Gastrocnemius medialis (tissue), 4 donors: Measurements from ENCODE around the gene RNF182. TPM values are rescaled to one million over a fixed set of nuclear protein-coding genes. Genes with fewer than 3 reads are reported as not detected.

ENCODE experiments used
- ATAC-seq, 2 donors: fragments of 150-250 bp; one replicate each; pipeline ENCODE4 v1.9.1; 2016
- DNase-seq, 2 donors: peaks; one replicate each; pipeline ENCODE4 v3.0.0-alpha.2; 2019
- H3K27ac ChIP-seq, 4 donors: fragments of 200-600 bp; sonication (generic); 1 replicate in 1 of 4; 2 replicates in 3 of 4; pipeline ENCODE4 v1.5.1; 2016 to 2018; ENCODE audit warnings: mild to moderate bottlenecking in 2 of 4, moderate library complexity in 1 of 4
- H3K27me3 ChIP-seq, 3 donors: fragments of 200-600 bp; sonication (generic) in 2 of 3; 1 replicate in 1 of 3; 2 replicates in 2 of 3; pipeline versions ENCODE4 v1.5.1 to v1.6.0; 2016 to 2019; ENCODE audit warnings: mild to moderate bottlenecking in 1 of 3, moderate library complexity in 1 of 3
- H3K36me3 ChIP-seq, 2 donors: fragments of 200-600 bp; sonication (generic) in 1 of 2; one replicate each; pipeline ENCODE4 v1.5.1; 2017 to 2018
- H3K4me1 ChIP-seq, 2 donors: fragments of 200-600 bp; sonication (generic) in 1 of 2; one replicate each; pipeline ENCODE4 v1.5.1; 2016 to 2017; ENCODE audit warnings: mild to moderate bottlenecking in 2 of 2
- H3K4me3 ChIP-seq, 4 donors: fragments of 200-600 bp; sonication (generic) in 3 of 4; 1 replicate in 1 of 4; 2 replicates in 3 of 4; pipeline ENCODE4 v1.5.1; 2016 to 2019; ENCODE audit warnings: mild to moderate bottlenecking in 2 of 4
- H3K9me3 ChIP-seq, 3 donors: fragments of 200-600 bp; sonication (generic) in 2 of 3; 1 replicate in 1 of 3; 2 replicates in 2 of 3; pipeline ENCODE4 v1.5.1; 2016 to 2019
- POLR2A ChIP-seq, 2 donors: fragments of 450-650 bp; IDR thresholded peaks; one replicate each; pipeline ENCODE4 v1.6.1; 2017; ENCODE audit warnings: antibody characterized with exemption in 2 of 2, mild to moderate bottlenecking in 2 of 2, moderate library complexity in 2 of 2
- in situ Hi-C, 4 donors: fragments of 200-750 bp; cut with MboI; loops; one replicate each; pipeline versions ENCODE4 v1.15.0 to v1.8.0; 2017; ENCODE audit warnings: low sequenced_read_pairs in 4 of 4
- intact Hi-C: fragments of 100-400 bp; cut with DNase I; formaldehyde crosslinking; loops from one replicate; pipeline ENCODE4 v1.15.1; 2023; ENCODE audit warnings: low total_unique reads
- total RNA-seq, 4 donors: library from RNA; depleted of rRNA; stranded (reverse); fragments of >200 nt; gene quantifications; one replicate each; pipeline versions ENCODE4 v1.1.0 to v1.2.3, GENCODE V29; 2016
- TF ChIP-seq, protein P1 (sequence below), 5 experiments: fragments of 450-650 bp in 3 of 5; fragments of 200-600 bp in 2 of 5; sonication (generic) in 2 of 5; IDR thresholded peaks in 4 of 5; conservative IDR thresholded peaks in 1 of 5; 1 replicate in 4 of 5; 2 replicates in 1 of 5; pipeline ENCODE4 v1.5.1; 2016 to 2019; ENCODE audit warnings: antibody characterized with exemption in 5 of 5, mild to moderate bottlenecking in 3 of 5, moderate library complexity in 3 of 5

The RNF182 gene
- total RNA-seq, 4 donors from 2014 or later = 0.10 TPM; not detected in 3

GRCh38 chr6:13927203-13927602, 2.5 kb downstream of the RNF182 start:
- no peaks in the 10 kb centered on the region for H3K9me3 ChIP-seq
- TF ChIP-seq POLR2A (IDR thresholded peaks at IDR 0.05) = no peak
- no peak for ATAC-seq
- in situ Hi-C loops (no loop called here), intact Hi-C loops (no loop called here)
- no peak overlapping the region for H3K27ac ChIP-seq
- H3K4me3 ChIP-seq = no peak overlapping the region
- peaks cover 52 to 67% (median 60%) of the 10 kb centered on the region in 3 donors for H3K27me3 ChIP-seq
- no peak for DNase-seq
- H3K4me1 ChIP-seq = peaks cover 7% of the 10 kb centered on the region in 2 donors
- H3K36me3 ChIP-seq = no peaks in the 10 kb centered on the region

DNA sequence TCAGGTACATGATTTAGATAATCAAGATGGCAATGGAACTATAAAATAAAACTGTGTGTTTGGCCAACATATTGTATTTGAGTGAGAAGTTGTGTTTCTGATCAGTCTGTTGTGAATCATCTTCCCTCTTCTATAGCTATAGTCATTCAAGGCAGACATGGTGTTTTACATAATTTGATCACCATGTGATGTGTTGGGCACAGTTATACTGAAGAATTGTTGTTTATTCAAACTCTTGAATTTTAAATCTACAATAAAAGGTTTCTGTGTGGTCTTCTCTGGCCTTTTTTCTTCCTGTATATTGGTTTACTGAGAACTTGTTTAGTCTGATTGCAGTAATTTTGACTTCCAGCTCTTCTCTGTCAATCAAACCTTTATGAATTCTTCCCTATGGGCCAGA, 4.4 kb downstream of the RNF182 start:
- Histone ChIP-seq H3K27ac (no peak overlapping the region), H3K4me1 (peaks cover 3 to 4% of the 10 kb centered on the region in 2 donors), H3K36me3 (no peaks in the 10 kb centered on the region), H3K4me3 (no peak overlapping the region), H3K27me3 (peaks cover 42 to 54% (median 50%) of the 10 kb centered on the region in 3 donors), H3K9me3 (no peaks in the 10 kb centered on the region)
- in situ Hi-C loops = no loop called here
- DNase-seq = no peak
- intact Hi-C loops = no loop called here
- TF ChIP-seq, protein P1, sequence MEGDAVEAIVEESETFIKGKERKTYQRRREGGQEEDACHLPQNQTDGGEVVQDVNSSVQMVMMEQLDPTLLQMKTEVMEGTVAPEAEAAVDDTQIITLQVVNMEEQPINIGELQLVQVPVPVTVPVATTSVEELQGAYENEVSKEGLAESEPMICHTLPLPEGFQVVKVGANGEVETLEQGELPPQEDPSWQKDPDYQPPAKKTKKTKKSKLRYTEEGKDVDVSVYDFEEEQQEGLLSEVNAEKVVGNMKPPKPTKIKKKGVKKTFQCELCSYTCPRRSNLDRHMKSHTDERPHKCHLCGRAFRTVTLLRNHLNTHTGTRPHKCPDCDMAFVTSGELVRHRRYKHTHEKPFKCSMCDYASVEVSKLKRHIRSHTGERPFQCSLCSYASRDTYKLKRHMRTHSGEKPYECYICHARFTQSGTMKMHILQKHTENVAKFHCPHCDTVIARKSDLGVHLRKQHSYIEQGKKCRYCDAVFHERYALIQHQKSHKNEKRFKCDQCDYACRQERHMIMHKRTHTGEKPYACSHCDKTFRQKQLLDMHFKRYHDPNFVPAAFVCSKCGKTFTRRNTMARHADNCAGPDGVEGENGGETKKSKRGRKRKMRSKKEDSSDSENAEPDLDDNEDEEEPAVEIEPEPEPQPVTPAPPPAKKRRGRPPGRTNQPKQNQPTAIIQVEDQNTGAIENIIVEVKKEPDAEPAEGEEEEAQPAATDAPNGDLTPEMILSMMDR (IDR thresholded peaks at IDR 0.05 in 4 of 5, conservative IDR thresholded peaks at IDR 0.05 in 1 of 5) = no peak
- TF ChIP-seq POLR2A (IDR thresholded peaks at IDR 0.05) = no peak
- no peak for ATAC-seq

- Histone ChIP-seq H3K36me3 (no peaks in the 10 kb centered on the region), H3K4me3 (no peak overlapping the region), H3K27me3 (peaks cover 19 to 31% (median 26%) of the 10 kb centered on the region in 3 donors), H3K27ac (no peak overlapping the region), H3K4me1 (no peaks in the 10 kb centered on the region), H3K9me3 (no peaks in the 10 kb centered on the region)
- intact Hi-C loops (no loop called here), in situ Hi-C loops (no loop called here)
- no peak for TF ChIP-seq POLR2A (IDR thresholded peaks at IDR 0.05)
- TF ChIP-seq, protein P1 (IDR thresholded peaks at IDR 0.05 in 4 of 5, conservative IDR thresholded peaks at IDR 0.05 in 1 of 5) = no peak
- DNase-seq = no peak
- no peak for ATAC-seq
Observed at GRCh38 chr6:13931797-13932402, 7.1 kb downstream of the RNF182 start.

DNA sequence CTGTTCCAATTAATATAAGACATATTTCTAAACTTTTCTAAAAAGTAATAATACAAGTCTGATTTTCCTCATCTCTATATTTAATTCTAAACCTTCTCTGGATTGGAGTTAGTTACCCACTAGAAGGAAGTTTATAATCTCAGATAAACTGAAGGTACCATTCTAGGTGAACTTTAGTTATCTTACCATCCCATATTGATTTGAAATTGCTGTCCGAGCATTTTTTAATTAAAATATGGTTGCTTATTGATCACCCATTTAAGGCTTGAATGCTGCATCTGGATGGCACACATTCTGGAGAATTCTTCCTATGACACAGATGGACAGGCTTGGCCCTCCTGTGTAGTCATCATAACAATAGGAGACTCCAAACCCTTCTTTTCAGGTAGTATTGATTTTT, 8.0 kb downstream of the RNF182 start:
- H3K4me1 ChIP-seq = no peaks in the 10 kb centered on the region
- H3K9me3 ChIP-seq = no peaks in the 10 kb centered on the region
- no peaks in the 10 kb centered on the region for H3K36me3 ChIP-seq
- no peak for ATAC-seq
- TF ChIP-seq, protein P1 (IDR thresholded peaks at IDR 0.05 in 4 of 5, conservative IDR thresholded peaks at IDR 0.05 in 1 of 5) = no peak
- TF ChIP-seq POLR2A (IDR thresholded peaks at IDR 0.05) = no peak
- intact Hi-C loops = no loop called here
- no peak overlapping the region for H3K4me3 ChIP-seq
- DNase-seq = no peak
- no peak overlapping the region for H3K27ac ChIP-seq
- peaks cover 10 to 22% (median 17%) of the 10 kb centered on the region in 3 donors for H3K27me3 ChIP-seq
- in situ Hi-C loops = no loop called here

DNA sequence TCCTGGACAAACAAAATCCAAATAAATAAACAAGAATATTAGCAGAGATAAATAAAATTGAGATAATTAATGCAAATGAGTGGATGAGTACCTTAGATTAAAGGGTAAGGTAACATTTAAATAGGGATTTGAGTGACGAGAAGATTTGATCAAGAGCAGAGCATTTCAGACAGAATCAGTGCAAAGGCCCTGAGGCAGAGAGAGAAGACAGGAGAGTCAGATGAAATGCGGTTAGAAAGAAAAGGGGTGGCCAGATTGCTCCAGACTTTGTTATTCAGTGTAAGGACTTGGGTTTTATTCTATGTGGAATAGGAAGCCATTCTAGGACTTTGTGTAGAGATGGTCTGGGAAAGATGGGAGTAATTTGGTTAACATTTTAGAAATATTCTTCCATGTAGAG, 10.0 kb downstream of the RNF182 start:
- no peak overlapping the region for H3K27ac ChIP-seq
- H3K4me1 ChIP-seq = no peaks in the 10 kb centered on the region
- no peak overlapping the region for H3K4me3 ChIP-seq
- DNase-seq = no peak
- H3K27me3 ChIP-seq = peaks cover 0 to 5% (median 4%) of the 10 kb centered on the region in 3 donors
- no peaks in the 10 kb centered on the region for H3K36me3 ChIP-seq
- in situ Hi-C loops = no loop called here
- H3K9me3 ChIP-seq = no peaks in the 10 kb centered on the region
- TF ChIP-seq POLR2A (IDR thresholded peaks at IDR 0.05) = no peak
- TF ChIP-seq, protein P1 (IDR thresholded peaks at IDR 0.05 in 4 of 5, conservative IDR thresholded peaks at IDR 0.05 in 1 of 5) = no peak
- no peak for ATAC-seq
- intact Hi-C loops = no loop called here
